Stimulated activated CD4-positive, alpha-beta T cell treated with anti-CD3 and anti-CD28 coated beads, Interleukin-2, amount 100 ng/mL, for 24 hours (primary cell): Measurements from ENCODE around the gene ABLIM1.

Experiments used
- DNase-seq, 2 donors: peaks; one replicate each; pipeline ENCODE4 v3.0.0-alpha.2; 2020

The ABLIM1 gene

DNA sequence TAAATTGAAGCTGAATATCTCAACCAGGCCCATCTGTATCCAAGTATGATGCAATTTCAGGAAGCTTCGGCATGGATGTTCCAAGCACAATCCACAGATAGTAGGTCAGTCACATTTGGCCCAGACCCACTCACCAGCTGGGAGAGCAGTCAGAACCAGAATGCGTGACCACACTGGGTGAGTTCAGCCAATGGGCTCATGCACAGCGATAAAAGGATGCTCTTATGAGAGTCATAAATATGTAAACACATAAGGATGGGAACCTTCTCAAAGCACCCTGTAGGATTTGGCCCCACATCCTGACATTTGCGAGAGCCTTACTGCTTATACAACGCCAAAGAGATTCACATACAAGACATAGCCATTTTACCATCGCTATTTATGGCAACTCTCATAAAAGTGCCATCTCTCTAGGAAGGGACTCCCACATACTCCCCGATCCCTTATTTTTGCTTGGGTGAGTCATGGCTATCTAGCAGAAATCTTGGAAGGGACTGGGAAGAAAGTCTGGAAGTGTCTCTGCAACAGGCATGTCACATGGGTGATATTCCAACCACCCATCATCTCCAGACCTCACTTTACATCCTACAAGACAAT, 256.8 kb downstream of the ABLIM1 start:
- no peak for DNase-seq

DNA sequence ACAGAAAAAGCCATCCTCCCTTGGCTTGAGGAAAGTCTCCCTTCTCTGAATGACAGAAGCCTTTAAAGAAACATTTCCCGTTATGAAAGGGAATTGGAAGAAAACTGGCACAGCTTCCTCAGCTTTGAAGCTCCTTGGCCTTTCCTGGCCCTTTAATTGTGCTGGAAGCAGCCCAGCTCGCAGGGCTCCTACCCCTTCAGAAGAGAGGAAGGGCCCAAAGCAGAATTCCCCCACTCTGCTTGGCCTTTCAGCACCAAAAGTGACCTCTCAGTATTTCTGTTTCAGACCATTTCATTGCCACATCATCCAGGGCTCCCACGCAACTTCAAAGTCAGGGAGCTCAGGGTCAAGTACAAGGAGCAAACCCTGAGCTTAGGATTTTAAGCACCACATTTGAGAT, 258.0 kb downstream of the ABLIM1 start:
- no peak for DNase-seq

DNA sequence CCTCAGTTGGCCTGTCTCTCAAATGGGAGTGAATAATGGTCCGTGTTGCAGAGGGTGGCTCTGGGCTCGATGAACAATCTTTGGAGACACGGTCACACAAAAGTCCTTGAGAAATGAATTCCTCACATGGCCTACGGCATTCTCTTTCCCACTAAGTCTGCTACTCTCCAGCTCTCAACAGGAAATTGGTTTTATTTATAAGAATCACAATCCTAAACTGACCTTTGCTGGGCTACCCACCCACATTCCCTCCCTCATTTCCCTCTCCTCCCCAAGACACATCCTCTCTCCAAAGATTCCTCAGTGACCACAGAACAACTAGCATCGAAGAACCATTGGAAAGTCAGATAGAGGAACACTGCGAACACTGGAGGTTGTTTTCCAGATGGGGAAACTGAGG, 258.5 kb downstream of the ABLIM1 start:
- no peak for DNase-seq

DNA sequence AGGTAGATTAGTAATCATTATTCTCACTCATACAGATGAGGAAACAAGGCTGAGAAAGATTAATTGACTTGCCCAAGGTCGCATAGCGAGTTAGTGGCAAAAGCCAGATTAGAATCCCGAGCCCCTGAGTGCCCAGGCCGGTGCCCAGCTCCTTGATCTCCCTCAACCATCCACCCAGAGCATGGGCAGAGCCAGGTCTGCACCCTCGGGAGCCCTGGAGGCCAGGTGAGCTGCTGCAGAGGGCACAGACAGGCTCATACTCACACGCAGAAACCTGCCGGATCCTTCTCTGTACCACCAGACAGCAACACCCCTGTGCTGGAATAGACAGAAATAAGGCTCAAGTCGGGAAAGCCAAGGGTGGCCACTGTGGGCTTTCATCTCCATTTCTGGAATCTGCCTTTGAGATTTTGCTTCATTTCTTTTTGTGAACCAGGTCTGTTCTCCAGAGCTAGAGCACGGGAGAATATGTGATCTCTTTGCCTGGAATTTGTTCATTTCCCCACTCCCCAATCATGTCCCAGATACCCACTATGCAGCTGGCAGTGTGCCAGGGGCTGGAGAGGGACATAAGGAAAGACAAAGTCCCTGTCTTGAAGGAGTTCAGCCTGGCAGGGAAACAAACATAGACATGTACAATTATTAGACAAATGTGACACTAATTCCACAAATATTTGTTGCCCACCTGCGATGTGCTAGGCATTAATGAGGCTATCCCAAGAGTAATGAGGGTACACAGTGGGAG, 259.3 kb downstream of the ABLIM1 start:
- DNase-seq = no peak

DNA sequence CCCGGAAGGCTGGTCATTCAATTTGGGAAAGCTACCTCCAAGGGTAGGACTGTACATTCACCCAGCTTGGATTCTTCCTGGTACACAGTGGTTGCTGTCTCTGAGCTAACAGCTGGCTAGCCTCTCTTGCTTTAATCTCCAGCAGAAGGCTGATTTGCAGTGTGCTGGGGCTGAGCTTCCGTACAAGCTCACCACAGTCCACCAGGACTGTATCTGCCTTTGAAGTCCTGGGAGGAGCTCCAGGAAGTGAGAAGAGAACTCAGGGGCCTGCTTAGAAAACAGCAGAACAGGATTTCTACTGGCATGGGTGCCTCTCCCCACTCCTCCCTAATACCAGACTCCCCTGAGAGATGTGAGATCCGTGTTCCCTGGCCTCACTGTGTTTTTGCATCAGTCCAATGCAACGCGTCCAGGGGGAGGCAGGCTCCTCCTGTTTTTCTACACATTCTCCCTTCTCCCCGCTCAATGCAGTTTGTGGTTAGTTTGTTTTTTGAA, 260.4 kb downstream of the ABLIM1 start:
- no peak for DNase-seq

DNA sequence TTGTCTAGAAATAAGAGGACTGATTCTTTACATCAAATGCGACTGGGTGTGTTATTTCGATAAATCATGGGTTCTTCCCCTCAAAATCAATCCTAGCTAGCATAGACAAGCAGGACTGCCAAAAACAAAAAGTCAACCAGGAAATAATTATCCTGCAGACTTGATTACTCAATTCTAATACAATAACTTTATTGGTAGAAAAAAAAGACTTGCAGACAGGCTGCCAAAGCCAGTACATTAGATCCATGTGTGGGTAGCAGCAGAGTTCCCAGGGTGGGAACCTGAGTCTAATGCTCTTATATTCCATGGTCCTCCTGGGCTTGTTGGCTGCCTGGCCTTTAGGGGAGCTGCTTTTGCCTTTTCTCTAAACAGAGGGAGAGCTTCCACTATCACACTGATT, 261.6 kb downstream of the ABLIM1 start:
- DNase-seq = no peak

DNA sequence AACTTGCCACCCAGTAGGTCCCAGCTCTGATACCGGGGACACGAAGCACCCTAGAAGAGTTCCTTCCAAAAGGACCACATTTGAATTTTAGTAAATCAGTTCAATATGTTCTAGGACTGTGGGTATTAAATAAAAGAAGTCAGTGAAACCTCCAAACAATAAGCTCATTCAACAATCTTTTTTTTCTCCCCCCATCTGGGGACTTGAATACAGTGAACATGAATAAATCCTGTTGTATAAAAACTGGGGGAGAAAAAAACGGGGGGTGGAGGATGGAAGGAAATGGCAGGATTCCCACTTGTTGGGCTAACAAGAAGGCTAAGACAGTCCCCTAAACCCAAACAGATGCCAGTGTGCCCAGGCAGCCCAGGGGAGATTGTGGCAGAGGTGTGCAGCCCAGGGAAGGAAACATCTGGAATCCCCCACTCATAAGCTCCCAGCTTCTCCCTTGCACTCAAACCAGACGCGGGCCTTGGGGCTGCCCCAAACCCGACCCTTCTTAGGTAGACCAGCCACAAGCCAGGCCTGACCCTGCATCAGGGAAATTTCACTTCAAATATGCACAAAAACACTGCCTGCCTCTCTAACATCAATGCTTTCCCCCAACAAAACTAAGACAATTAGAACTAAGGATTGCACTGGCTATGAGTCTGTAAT, 262.6 kb downstream of the ABLIM1 start:
- DNase-seq = no peak

DNA sequence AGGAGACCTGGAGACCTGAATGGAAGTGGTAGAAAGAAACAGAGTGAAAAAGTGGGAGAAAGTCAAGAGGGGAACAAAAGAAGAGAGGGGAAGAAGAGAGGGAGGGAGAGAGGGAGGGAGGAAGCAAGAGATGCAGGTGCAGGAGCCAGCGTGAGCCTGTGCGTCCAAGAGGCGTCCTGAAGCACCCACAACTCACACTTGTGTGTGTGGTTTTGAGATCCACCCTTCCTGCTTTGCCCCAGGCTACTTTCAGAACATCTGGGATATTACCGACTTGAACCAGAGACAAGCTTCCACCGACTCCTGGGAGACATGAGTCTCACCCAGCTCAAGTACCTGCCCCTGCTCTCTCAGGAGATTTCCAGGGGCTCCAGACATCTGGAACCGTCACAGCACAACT, 263.5 kb downstream of the ABLIM1 start:
- DNase-seq = no peak

DNA sequence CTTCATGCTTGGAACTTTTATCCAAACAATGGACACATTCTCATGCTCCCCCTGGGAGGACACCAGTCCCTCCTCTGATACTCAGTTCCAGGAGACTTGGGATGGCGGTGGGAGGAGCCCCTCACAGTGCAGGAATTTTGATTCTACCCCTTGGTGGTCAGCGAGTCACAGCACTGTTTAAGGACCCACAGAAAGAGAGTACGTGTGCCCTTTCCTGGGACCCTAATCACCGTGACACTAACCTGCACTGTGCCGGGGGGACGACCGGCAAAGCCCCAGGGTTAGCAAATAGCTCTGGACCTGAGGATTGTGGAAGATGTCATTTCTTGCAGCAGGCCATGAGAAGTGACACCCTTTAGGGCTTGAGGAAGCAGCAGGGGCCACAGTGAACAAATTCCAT, 264.2 kb downstream of the ABLIM1 start:
- DNase-seq = no peak

GRCh38 chr10:114393482-114393881, 264.6 kb downstream of the ABLIM1 start:
- no peak for DNase-seq

DNA sequence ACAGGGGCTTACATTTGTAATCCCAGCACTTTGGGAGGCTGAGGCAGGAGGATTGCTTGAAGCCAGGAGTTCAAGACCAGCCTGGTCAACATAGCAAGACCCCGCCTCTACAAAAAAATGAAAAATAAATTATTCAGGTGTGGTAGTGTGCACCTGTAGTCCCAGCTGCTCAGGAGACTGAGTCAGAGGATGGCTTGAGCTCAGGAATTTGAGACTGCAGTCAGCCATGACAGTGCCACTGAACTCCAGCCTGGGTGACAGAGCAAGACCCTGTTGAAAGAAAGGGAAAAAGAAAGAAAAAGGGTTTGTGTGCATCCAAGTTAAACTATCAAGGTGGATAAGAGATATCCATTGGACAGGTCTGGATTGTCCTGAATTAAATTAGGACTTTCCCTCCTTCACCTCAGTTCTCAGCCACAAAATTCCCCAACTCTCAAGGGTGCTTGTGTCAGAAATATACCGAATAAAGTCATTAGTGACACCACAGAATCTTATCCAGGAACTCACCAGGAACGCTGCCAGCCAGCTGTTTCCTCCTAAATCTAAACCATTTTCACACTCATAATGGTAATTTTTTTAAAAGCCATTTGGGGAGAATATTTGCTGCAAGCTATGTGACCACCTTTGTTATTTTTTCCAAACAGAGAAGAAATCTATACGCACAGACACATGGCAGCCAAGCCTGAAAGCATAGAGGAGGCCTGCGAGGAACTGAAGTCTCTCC, 265.8 kb downstream of the ABLIM1 start:
- no peak for DNase-seq

GRCh38 chr10:114391599-114391998, 266.5 kb downstream of the ABLIM1 start:
- DNase-seq = no peak

- no peak for DNase-seq
Measured at GRCh38 chr10:114389426-114389825, 268.6 kb downstream of the ABLIM1 start.

- no peak for DNase-seq
Measured at GRCh38 chr10:114388275-114388674, 269.8 kb downstream of the ABLIM1 start.

DNA sequence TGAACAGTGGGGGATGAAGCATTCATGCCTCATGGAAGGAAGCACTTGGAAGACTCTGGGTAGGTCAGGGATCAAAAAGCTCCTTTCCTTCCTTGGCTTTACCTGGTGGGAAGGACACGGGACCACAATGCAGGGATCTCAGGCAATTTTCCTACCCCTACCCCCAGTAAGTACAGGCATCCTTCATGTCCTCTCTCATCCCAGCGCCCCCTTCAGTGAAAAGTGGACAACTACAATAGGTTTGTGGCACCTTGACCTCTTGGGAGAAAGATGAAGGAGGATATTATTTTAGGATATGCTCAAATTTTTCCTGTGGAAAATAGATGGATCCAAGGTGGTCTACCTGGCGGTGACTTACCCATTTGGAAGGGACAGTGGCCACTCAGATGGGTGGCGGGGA, 270.3 kb downstream of the ABLIM1 start:
- DNase-seq = no peak

DNA sequence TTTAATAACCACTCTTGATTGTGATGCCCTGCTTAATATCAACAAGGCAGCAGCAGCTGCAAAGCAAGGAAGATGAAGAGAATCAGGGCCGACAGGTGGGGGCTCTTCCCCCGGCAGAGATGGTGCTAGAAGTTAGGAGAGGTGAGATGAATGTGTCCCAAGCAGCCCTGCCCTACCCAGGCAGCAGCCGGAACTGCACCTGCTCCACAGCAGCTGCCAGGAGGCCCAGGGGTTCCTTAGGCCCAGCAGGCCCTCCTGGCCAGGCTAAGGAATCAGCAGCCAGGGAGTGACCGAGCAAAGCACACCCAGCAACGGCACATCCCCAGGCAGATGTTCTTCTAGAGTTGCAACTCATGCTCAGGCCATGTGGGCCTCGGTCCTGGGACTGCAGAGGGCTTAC, 271.6 kb downstream of the ABLIM1 start:
- DNase-seq = no peak

DNA sequence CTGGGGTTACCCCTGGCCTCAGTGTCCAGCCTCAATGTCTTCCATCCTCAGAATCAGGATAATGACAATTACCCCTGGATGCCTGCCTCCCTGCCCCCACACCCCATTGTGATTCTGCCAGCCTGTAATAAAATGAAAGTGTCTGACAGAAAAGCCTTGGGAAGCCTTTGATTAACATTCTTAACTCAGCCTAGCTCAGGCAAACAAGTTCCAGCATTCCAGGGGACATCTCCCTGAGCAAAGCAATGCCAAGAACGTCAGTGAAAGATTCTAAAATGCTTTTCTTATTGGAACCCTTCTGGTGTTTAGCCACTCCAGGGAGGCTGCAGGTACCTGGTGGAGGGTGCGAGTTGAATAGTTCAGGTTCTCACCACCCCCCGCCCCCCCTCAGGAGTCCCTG, 272.5 kb downstream of the ABLIM1 start:
- DNase-seq = no peak

DNA sequence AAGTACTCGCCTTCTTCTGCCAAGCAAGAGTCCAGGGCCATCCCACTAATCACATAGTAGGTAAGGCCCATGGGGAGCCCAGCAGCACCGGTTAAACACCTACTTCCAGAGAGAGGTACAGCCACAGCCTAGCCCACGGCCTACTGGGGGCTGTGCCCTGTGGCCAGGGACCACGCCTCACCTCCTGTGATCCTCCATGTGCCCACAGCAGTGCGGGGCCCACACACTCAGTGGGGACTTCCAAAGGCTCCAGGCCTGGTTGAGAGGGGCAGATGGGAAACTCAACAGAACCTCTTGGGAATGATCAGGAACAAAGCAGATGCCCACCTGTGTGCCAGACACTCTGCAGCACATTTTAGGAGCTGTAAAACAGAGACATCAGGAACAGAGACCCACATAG, 273.5 kb downstream of the ABLIM1 start:
- no peak for DNase-seq

- no peak for DNase-seq
Measured at GRCh38 chr10:114384181-114384580, 273.9 kb downstream of the ABLIM1 start.
